ENCODE data around the gene OLFML2B. TPM values are rescaled to one million over a fixed set of nuclear protein-coding genes. Genes with fewer than 3 reads are reported as not detected.

Gene OLFML2B
- total RNA-seq, 1 donor from 2014 or later, result 1.8 TPM

GRCh38 chr1:162022626-162023025 lies 1.0 kb downstream of the OLFML2B start:
- Mint-ChIP-seq H3K27ac (no peak overlapping the region), H3K4me3 (ENCODE audit: low read depth) (peak overlapping the region; percentile 86), H3K4me1 (ENCODE audit: low read depth) (peaks cover 13% of the 10 kb centered on the region), H3K36me3 (ENCODE audit: insufficient read depth) (no peaks in the 10 kb centered on the region), H3K27me3 (peaks cover 48% of the 10 kb centered on the region), H3K9me3 (ENCODE audit: low read depth) (no peaks in the 10 kb centered on the region)
- no peak for DNase-seq (ENCODE audit: low spot score, unreplicated experiment)
- no peak for TF ChIP-seq CTCF (IDR thresholded peaks at IDR 0.05; ENCODE audit: unreplicated experiment)

- Mint-ChIP-seq H3K36me3 (ENCODE audit: insufficient read depth) (no peaks in the 10 kb centered on the region), H3K4me1 (ENCODE audit: low read depth) (peaks cover 13% of the 10 kb centered on the region), H3K27me3 (peaks cover 38% of the 10 kb centered on the region), H3K9me3 (ENCODE audit: low read depth) (no peaks in the 10 kb centered on the region), H3K27ac (no peak overlapping the region), H3K4me3 (ENCODE audit: low read depth) (no peak overlapping the region)
- no peak for TF ChIP-seq CTCF (IDR thresholded peaks at IDR 0.05; ENCODE audit: unreplicated experiment)
- DNase-seq (ENCODE audit: low spot score, unreplicated experiment), result no peak
These were observed 2.5 kb downstream of the OLFML2B start for GRCh38 chr1:162021124-162021523.

GRCh38 chr1:162020150-162020549 lies 3.5 kb downstream of the OLFML2B start:
- H3K4me3 Mint-ChIP-seq (ENCODE audit: low read depth), result no peak overlapping the region
- H3K36me3 Mint-ChIP-seq (ENCODE audit: insufficient read depth), result no peaks in the 10 kb centered on the region
- H3K4me1 Mint-ChIP-seq (ENCODE audit: low read depth), result peaks cover 13% of the 10 kb centered on the region
- H3K9me3 Mint-ChIP-seq (ENCODE audit: low read depth), result no peaks in the 10 kb centered on the region
- no peak overlapping the region for H3K27ac Mint-ChIP-seq
- no peak for DNase-seq (ENCODE audit: low spot score, unreplicated experiment)
- TF ChIP-seq CTCF (IDR thresholded peaks at IDR 0.05; ENCODE audit: unreplicated experiment), result no peak
- peaks cover 33% of the 10 kb centered on the region for H3K27me3 Mint-ChIP-seq

- H3K36me3 Mint-ChIP-seq (ENCODE audit: insufficient read depth), result no peaks in the 10 kb centered on the region
- H3K9me3 Mint-ChIP-seq (ENCODE audit: low read depth), result no peaks in the 10 kb centered on the region
These were observed 4.2 kb downstream of the OLFML2B start for GRCh38 chr1:162019446-162019845.

GRCh38 chr1:162019006-162019405 lies 4.7 kb downstream of the OLFML2B start:
- TF ChIP-seq CTCF (IDR thresholded peaks at IDR 0.05; ENCODE audit: unreplicated experiment), result no peak
- DNase-seq (ENCODE audit: low spot score, unreplicated experiment), result no peak
- H3K27ac Mint-ChIP-seq, result no peak overlapping the region
- peaks cover 9% of the 10 kb centered on the region for H3K4me1 Mint-ChIP-seq (ENCODE audit: low read depth)
- H3K27me3 Mint-ChIP-seq, result peaks cover 24% of the 10 kb centered on the region
- no peaks in the 10 kb centered on the region for H3K9me3 Mint-ChIP-seq (ENCODE audit: low read depth)
- H3K36me3 Mint-ChIP-seq (ENCODE audit: insufficient read depth), result no peaks in the 10 kb centered on the region
- H3K4me3 Mint-ChIP-seq (ENCODE audit: low read depth), result no peak overlapping the region

More at GRCh38 chr1:162019446-162019845, 4.2 kb downstream of the OLFML2B start:
- Mint-ChIP-seq H3K4me1 (ENCODE audit: low read depth) (peaks cover 12% of the 10 kb centered on the region), H3K27ac (no peak overlapping the region), H3K4me3 (ENCODE audit: low read depth) (no peak overlapping the region), H3K27me3 (peaks cover 28% of the 10 kb centered on the region)
- no peak for TF ChIP-seq CTCF (IDR thresholded peaks at IDR 0.05; ENCODE audit: unreplicated experiment)
- no peak for DNase-seq (ENCODE audit: low spot score, unreplicated experiment)
